Natural killer cell (primary cell): ENCODE results near the gene SAMD4A. TPM values are rescaled to one million over a fixed set of nuclear protein-coding genes. Genes with fewer than 3 reads are reported as not detected.

Experiments used
- ATAC-seq, 3 donors: fragments of 150-1000 bp in 2 of 3; fragments of 200-7000 bp in 1 of 3; cut with Tn5 transposase; 1 replicate in 1 of 3; 2 replicates in 2 of 3; pipeline ENCODE4 v1.10.0; 2021; ENCODE audit warnings: mild to moderate bottlenecking in 2 of 3, moderate library complexity in 2 of 3
- DNase-seq, 2 donors: peaks; one replicate each; pipeline versions ENCODE4 v3.0.0 to v3.0.0-alpha.2; 2013 to 2021; ENCODE audit warnings: mixed read lengths in 1 of 2
- H3K27ac ChIP-seq: one replicate; pipeline ENCODE4 v1.5.1; 2013; ENCODE audit warnings: mild to moderate bottlenecking, low read length
- H3K27me3 ChIP-seq: one replicate; pipeline ENCODE4 v1.6.1; 2013; ENCODE audit warnings: low read length; ENCODE audit not compliant: control insufficient read depth, insufficient read depth
- H3K36me3 ChIP-seq: one replicate; pipeline ENCODE4 v1.6.1; 2013; ENCODE audit warnings: low read length; ENCODE audit not compliant: control insufficient read depth, insufficient read depth
- H3K4me1 ChIP-seq: one replicate; pipeline ENCODE4 v1.6.1; 2013; ENCODE audit warnings: low read length; ENCODE audit not compliant: control insufficient read depth, insufficient read depth
- H3K4me3 ChIP-seq: one replicate; pipeline ENCODE4 v1.5.1; 2013; ENCODE audit warnings: low read length
- H3K9me3 ChIP-seq: one replicate; pipeline ENCODE4 v1.6.1; 2013; ENCODE audit warnings: low read length; ENCODE audit not compliant: control insufficient read depth, insufficient read depth
- H3K27ac Mint-ChIP-seq, 2 donors: one replicate each; pipeline ENCODE4 v1.8.0; 2022; ENCODE audit warnings: mild to moderate bottlenecking in 2 of 2, mixed read lengths in 2 of 2, moderate library complexity in 1 of 2
- H3K27me3 Mint-ChIP-seq, 2 donors: one replicate each; pipeline ENCODE4 v1.8.0; 2022; ENCODE audit warnings: low read depth in 2 of 2, mixed read lengths in 2 of 2
- H3K36me3 Mint-ChIP-seq: one replicate; pipeline ENCODE4 v1.8.0; 2022; ENCODE audit warnings: mixed read lengths
- H3K4me1 Mint-ChIP-seq, 2 donors: one replicate each; pipeline ENCODE4 v1.8.0; 2022; ENCODE audit warnings: mixed read lengths in 2 of 2
- H3K4me3 Mint-ChIP-seq: one replicate; pipeline ENCODE4 v1.8.0; 2022; ENCODE audit warnings: mild to moderate bottlenecking, moderate library complexity, mixed read lengths
- H3K9me3 Mint-ChIP-seq, 2 donors: one replicate each; pipeline ENCODE4 v1.8.0; 2022; ENCODE audit warnings: mixed read lengths in 2 of 2
- CTCF ChIP-seq: fragments of 200-600 bp; IDR thresholded peaks from one replicate; pipeline ENCODE4 v1.8.0; 2022; ENCODE audit warnings: antibody characterized with exemption
- WGBS: methylation state at CpG from one replicate; pipeline ENCODE4 v1.1.7; 2013; ENCODE audit warnings: missing lambda C conversion rate; ENCODE audit not compliant: insufficient coverage; 5-methylcytosine and 5-hydroxymethylcytosine counted together
- intact Hi-C: fragments of 100-400 bp; cut with micrococcal nuclease; formaldehyde crosslinking; loops from one replicate; pipeline ENCODE4 v1.14.2; 2022
- total RNA-seq, 4 donors: library from RNA; stranded (reverse); fragments of 120-200 nt in 1 of 4; gene quantifications; one replicate each; pipeline versions ENCODE4 v1.2.3 to v1.2.4, GENCODE V29; 2013 to 2022

Gene SAMD4A
- total RNA-seq, 3 donors from 2014 or later (not counting 1 experiment from before 2014, with no cell fraction given): 0.70 to 1.6 (median 1.4) TPM

- no peak overlapping the region for H3K27ac ChIP-seq
- H3K36me3 ChIP-seq: no peaks in the 10 kb centered on the region
- Mint-ChIP-seq H3K4me3 (no peak overlapping the region), H3K36me3 (no peaks in the 10 kb centered on the region), H3K9me3 (peaks cover 3 to 5% of the 10 kb centered on the region in 2 donors), H3K4me1 (no peaks in the 10 kb centered on the region), H3K27ac (no peak overlapping the region), H3K27me3 (peaks cover 9 to 18% of the 10 kb centered on the region in 2 donors)
- no peak overlapping the region for H3K4me3 ChIP-seq
- intact Hi-C loops: no loop called here
- no peak for DNase-seq
- no peak for TF ChIP-seq CTCF
- no peaks in the 10 kb centered on the region for H3K4me1 ChIP-seq
- H3K9me3 ChIP-seq: peaks cover 5% of the 10 kb centered on the region
- no peaks in the 10 kb centered on the region for H3K27me3 ChIP-seq
- no peak for ATAC-seq
- WGBS: 94% methylated on average over 3 of the region's 3 CpGs
Observed at GRCh38 chr14:54794796-54795195, 227.9 kb downstream of the SAMD4A start.

- no peak for ATAC-seq
- no peaks in the 10 kb centered on the region for H3K27me3 ChIP-seq
- H3K9me3 Mint-ChIP-seq: peaks cover 3 to 5% of the 10 kb centered on the region in 2 donors
- intact Hi-C loops: no loop called here
- H3K4me3 Mint-ChIP-seq: no peak overlapping the region
- TF ChIP-seq CTCF: no peak
- no peaks in the 10 kb centered on the region for H3K4me1 Mint-ChIP-seq
- H3K27ac ChIP-seq: no peak overlapping the region
- no peak for DNase-seq
- no peaks in the 10 kb centered on the region for H3K36me3 ChIP-seq
- peaks cover 21 to 37% of the 10 kb centered on the region in 2 donors for H3K27me3 Mint-ChIP-seq
- H3K4me3 ChIP-seq: no peak overlapping the region
- peaks cover 5% of the 10 kb centered on the region for H3K9me3 ChIP-seq
- no peaks in the 10 kb centered on the region for H3K4me1 ChIP-seq
- H3K27ac Mint-ChIP-seq: no peak overlapping the region
- H3K36me3 Mint-ChIP-seq: no peaks in the 10 kb centered on the region
Observed at GRCh38 chr14:54796961-54797360, 230.0 kb downstream of the SAMD4A start.

- no peak overlapping the region for H3K4me3 Mint-ChIP-seq
- no peak overlapping the region for H3K4me3 ChIP-seq
- 90% methylated on average over 6 of the region's 6 CpGs for WGBS
- no peaks in the 10 kb centered on the region for H3K4me1 Mint-ChIP-seq
- no peak for TF ChIP-seq CTCF
- no peaks in the 10 kb centered on the region for H3K4me1 ChIP-seq
- DNase-seq: no peak
- H3K27me3 ChIP-seq: no peaks in the 10 kb centered on the region
- no peak overlapping the region for H3K27ac Mint-ChIP-seq
- H3K27ac ChIP-seq: no peak overlapping the region
- no peaks in the 10 kb centered on the region for H3K36me3 Mint-ChIP-seq
- H3K36me3 ChIP-seq: no peaks in the 10 kb centered on the region
- intact Hi-C loops: no loop called here
- H3K9me3 ChIP-seq: peaks cover 5% of the 10 kb centered on the region
- peaks cover 3 to 5% of the 10 kb centered on the region in 2 donors for H3K9me3 Mint-ChIP-seq
- peaks cover 21 to 37% of the 10 kb centered on the region in 2 donors for H3K27me3 Mint-ChIP-seq
- ATAC-seq: no peak
Observed at GRCh38 chr14:54797556-54797955, 230.6 kb downstream of the SAMD4A start.

- Mint-ChIP-seq H3K36me3 (no peaks in the 10 kb centered on the region), H3K4me3 (no peak overlapping the region), H3K9me3 (peaks cover 3 to 5% of the 10 kb centered on the region in 2 donors), H3K27ac (no peak overlapping the region), H3K4me1 (no peaks in the 10 kb centered on the region), H3K27me3 (peaks cover 21 to 37% of the 10 kb centered on the region in 2 donors)
- intact Hi-C loops: no loop called here
- Histone ChIP-seq H3K9me3 (peaks cover 5% of the 10 kb centered on the region), H3K27ac (no peak overlapping the region), H3K4me3 (no peak overlapping the region), H3K36me3 (no peaks in the 10 kb centered on the region), H3K4me1 (no peaks in the 10 kb centered on the region), H3K27me3 (no peaks in the 10 kb centered on the region)
- no peak for DNase-seq
- TF ChIP-seq CTCF: no peak
- ATAC-seq: no peak
- 74% methylated on average over 4 of the region's 4 CpGs for WGBS
Observed at GRCh38 chr14:54797986-54798385, 231.1 kb downstream of the SAMD4A start.
